Upper lobe of right lung (tissue), 1 donor: ENCODE results near the gene NCSTN. TPM values are rescaled to one million over a fixed set of nuclear protein-coding genes. Genes with fewer than 3 reads are reported as not detected.

Experiments
- ATAC-seq: fragments of 200-7000 bp; cut with Tn5 transposase; one replicate; pipeline ENCODE4 v1.9.1; 2020; ENCODE audit warnings: mild to moderate bottlenecking, moderate library complexity
- DNase-seq: peaks from one replicate; pipeline ENCODE4 v3.0.0-alpha.2; 2020
- H3K27ac ChIP-seq: fragments of 200-600 bp; one replicate; pipeline ENCODE4 v1.8.0; 2022
- H3K27me3 ChIP-seq: fragments of 200-600 bp; one replicate; pipeline ENCODE4 v1.8.0; 2022; ENCODE audit warnings: mild to moderate bottlenecking
- H3K36me3 ChIP-seq: fragments of 200-600 bp; one replicate; pipeline ENCODE4 v1.8.0; 2022
- H3K4me1 ChIP-seq: fragments of 200-600 bp; one replicate; pipeline ENCODE4 v1.8.0; 2022
- H3K4me3 ChIP-seq: fragments of 200-600 bp; one replicate; pipeline ENCODE4 v1.8.0; 2022; ENCODE audit warnings: mild to moderate bottlenecking
- H3K9me3 ChIP-seq: fragments of 200-600 bp; one replicate; pipeline ENCODE4 v1.8.0; 2022
- intact Hi-C: fragments of 100-400 bp; cut with DNase I; formaldehyde crosslinking; loops from one replicate; pipeline ENCODE4 v1.11.0; 2022
- total RNA-seq: library from RNA; stranded (reverse); fragmentation: NEBNext Ultra II Directional; extraction: Animal tissue kit (Norgen Biotek cat#: 25700); gene quantifications from one replicate; pipeline ENCODE4 v1.2.1, GENCODE V29; 2021
- TF ChIP-seq, protein P1 (sequence below): fragments of 200-600 bp; IDR thresholded peaks from one replicate; pipeline ENCODE4 v1.8.0; 2022; ENCODE audit warnings: antibody characterized with exemption
- donor health status: DM: no; HTN: yes; CAD: no; lungs with severe emphysema.

Gene NCSTN
- total RNA-seq, 1 donor from 2014 or later, result 91.9 TPM

DNA sequence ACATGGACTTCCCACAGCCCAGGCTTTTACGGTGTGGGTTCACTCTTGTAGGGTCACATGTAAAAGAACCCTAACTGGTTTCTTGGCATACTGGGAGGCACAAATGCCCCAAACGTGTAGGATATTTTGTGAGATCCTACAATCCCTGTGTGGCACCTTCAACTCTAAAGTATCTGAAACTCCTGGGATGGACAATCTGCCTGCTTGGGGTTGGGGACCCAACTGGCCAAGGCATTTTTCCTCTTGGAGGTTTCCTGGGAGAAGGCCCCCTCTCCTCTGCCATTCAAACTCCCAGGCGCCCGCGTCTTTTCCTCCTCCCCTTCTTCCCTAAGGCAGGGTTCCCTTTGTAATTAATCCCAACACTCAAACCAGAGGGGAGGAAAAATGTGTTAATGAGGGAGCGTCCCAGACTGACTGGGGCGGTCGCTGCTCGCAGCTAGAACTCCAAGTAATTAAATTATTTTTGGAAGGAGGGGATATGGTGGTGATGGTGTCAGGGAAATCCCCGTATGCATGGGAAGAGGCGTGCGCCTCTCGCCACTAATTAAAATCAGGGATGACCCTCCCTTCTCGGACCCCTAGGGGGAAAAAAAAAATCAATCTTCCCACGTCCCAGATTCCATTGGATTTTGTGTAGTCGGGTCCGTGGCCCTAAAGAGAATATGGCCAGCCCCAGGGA lies 56.5 kb downstream of the NCSTN start:
- intact Hi-C loops, result no loop called here
- H3K4me1 ChIP-seq, result no peaks in the 10 kb centered on the region
- ATAC-seq (no peak), DNase-seq (no peak)
- peaks cover 15% of the 10 kb centered on the region for H3K27me3 ChIP-seq
- H3K4me3 ChIP-seq, result peak overlapping the region; percentile 63
- H3K9me3 ChIP-seq, result no peaks in the 10 kb centered on the region
- H3K36me3 ChIP-seq, result no peaks in the 10 kb centered on the region
- TF ChIP-seq, protein P1, sequence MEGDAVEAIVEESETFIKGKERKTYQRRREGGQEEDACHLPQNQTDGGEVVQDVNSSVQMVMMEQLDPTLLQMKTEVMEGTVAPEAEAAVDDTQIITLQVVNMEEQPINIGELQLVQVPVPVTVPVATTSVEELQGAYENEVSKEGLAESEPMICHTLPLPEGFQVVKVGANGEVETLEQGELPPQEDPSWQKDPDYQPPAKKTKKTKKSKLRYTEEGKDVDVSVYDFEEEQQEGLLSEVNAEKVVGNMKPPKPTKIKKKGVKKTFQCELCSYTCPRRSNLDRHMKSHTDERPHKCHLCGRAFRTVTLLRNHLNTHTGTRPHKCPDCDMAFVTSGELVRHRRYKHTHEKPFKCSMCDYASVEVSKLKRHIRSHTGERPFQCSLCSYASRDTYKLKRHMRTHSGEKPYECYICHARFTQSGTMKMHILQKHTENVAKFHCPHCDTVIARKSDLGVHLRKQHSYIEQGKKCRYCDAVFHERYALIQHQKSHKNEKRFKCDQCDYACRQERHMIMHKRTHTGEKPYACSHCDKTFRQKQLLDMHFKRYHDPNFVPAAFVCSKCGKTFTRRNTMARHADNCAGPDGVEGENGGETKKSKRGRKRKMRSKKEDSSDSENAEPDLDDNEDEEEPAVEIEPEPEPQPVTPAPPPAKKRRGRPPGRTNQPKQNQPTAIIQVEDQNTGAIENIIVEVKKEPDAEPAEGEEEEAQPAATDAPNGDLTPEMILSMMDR, result no peak
- no peak overlapping the region for H3K27ac ChIP-seq

DNA sequence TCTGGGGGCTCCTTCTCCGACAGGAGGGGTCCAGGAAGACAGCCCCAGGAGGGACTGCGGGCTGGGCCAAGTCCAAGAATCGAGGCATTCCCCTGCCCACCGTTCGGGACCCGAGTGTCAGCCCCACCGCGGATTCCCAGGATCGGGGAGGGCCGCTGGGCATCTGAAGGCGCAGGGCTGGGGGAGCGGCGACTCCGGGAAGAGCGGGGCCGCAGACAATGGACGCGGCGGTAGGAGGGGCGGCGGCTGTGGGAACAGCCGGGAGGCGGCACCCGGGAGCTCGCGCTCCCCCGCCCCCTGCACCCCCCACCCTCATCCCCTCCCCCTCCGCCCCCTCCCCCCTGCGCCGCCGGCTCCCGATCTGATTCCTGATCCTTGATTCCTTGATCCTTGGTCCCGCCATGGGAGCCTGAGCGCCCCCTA lies 57.1 kb downstream of the NCSTN start, which contains the start of gene VANGL2:
Gene VANGL2 (plus strand): TSS at position 342 of the 423 bp plus-strand sequence. CDS start 15,274 bp downstream, outside the sequence.
- DNase-seq, result peak; percentile 80
- no peaks in the 10 kb centered on the region for H3K4me1 ChIP-seq
- H3K27me3 ChIP-seq, result peaks cover 15% of the 10 kb centered on the region
- H3K4me3 ChIP-seq, result peak within 1 kb of the TSS; percentile 63
- H3K27ac ChIP-seq, result no peak within 1 kb of the TSS
- intact Hi-C loops, result no loop called here
- TF ChIP-seq, protein P1, result no peak
- ATAC-seq, result peak; percentile 86
- H3K36me3 ChIP-seq, result no peaks in the 10 kb centered on the region
- no peaks in the 10 kb centered on the region for H3K9me3 ChIP-seq

DNA sequence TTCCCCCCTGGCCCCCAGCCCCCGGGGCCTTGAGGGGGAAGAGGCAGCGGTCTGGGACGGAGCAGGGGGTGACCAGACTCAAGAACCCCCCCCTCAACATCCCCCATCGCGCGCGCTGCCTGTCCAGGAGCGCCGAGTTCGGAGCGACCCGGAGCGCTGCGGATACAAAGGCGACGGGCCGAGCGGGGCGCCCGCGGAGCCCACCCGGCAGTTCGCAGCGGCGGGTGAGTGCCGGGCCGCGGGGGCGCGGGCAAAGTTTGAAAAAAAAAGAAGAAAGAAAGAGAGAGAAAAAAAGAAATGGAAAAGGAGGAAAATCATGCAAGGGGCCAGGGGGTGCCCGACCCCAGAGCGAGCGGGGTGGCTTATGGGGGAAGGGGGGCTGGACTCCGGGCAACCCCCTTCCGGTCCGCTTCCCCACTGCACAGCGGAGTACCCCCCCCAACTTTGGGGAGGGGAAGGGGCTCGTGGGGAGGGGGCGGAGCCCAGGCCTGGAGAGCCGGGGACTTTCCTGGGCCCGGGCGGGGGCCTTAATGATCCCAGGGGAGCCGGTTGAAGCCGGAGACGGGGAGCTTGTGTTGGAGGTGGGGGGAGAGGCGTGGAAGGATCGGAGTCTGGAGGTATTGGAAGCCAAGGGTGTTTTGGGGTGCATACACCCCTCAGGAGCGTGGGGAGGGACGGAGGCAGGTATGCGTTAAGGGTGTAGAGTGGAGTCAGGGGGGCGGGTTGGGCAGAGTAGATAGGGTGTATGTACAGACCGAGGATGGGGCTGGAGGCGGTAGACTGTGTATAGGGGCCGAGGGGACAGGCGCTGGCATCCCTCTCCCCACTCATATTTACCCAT lies 57.7 kb downstream of the NCSTN start:
- DNase-seq (no peak), ATAC-seq (peak; percentile 14)
- Histone ChIP-seq H3K4me3 (peak overlapping the region; percentile 63), H3K4me1 (no peaks in the 10 kb centered on the region), H3K27ac (no peak overlapping the region), H3K9me3 (no peaks in the 10 kb centered on the region), H3K27me3 (peaks cover 15% of the 10 kb centered on the region), H3K36me3 (no peaks in the 10 kb centered on the region)
- TF ChIP-seq, protein P1, result no peak
- intact Hi-C loops, result no loop called here

DNA sequence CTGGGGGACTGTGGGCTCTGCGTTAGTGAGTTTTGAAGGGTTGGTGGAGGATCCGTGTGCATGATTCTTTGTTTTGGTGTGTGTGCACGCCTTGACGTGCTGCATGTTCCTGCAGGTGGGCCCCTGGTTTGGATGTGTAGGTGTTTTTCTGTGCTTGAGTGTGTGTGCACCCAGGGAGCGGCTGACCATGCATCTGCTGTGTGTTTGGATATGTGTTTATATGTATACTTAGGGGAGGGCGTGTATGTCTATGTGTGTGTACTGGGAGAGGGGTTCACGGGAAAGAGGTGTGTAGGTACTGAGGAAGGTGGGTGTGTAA lies 58.3 kb downstream of the NCSTN start:
- Histone ChIP-seq H3K27me3 (peaks cover 15% of the 10 kb centered on the region), H3K36me3 (no peaks in the 10 kb centered on the region), H3K9me3 (no peaks in the 10 kb centered on the region), H3K4me1 (no peaks in the 10 kb centered on the region), H3K27ac (no peak overlapping the region), H3K4me3 (peak overlapping the region; percentile 63)
- TF ChIP-seq, protein P1, result no peak
- DNase-seq (no peak), ATAC-seq (no peak)
- intact Hi-C loops, result no loop called here

DNA sequence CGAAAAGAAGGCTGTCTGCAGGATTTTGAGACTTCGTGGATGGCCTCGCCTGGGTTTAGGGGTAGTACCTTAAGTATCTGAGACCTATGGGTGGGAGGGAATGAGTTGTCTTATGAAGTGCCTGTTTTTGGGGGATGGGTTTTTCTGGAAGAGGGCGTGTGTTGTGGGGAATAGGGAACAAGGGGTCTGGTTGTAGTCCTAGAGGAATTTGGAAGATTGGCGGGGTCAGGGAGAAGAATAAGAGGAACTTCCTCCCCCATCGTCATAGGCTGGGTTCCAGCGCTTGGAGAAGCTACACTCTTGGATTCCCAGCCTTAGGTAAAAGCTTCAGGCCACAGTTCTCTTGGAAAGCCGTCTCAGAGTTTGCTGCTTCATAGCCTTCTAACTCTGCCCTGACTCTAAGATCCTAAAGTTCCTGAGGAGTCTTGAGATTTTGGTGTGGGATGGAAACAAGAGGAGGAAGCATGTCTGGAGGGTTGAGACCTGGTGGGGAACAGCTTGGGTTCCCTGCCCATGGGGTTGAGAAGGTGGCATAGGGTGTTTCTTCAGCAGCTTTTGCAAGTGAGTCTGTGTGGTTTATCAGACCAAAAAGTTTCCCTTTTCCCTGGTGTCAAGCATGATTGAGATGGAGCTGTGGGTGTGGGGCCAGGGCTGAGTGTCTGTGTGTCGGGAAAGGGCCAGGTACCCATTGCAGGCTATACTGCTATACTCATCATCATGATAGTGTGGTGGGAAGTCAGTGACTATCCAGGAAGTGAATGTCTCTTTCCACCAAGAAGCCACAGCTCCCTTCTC lies 59.0 kb downstream of the NCSTN start:
- Histone ChIP-seq H3K9me3 (no peaks in the 10 kb centered on the region), H3K4me1 (no peaks in the 10 kb centered on the region), H3K27me3 (peaks cover 15% of the 10 kb centered on the region), H3K4me3 (peak overlapping the region; percentile 63), H3K27ac (no peak overlapping the region), H3K36me3 (no peaks in the 10 kb centered on the region)
- ATAC-seq, result no peak
- TF ChIP-seq, protein P1, result no peak
- DNase-seq, result no peak
- intact Hi-C loops, result no loop called here
